Activated CD4-positive, alpha-beta T cell treated with anti-CD3 and anti-CD28 coated beads for 36 hours (primary cell): ENCODE data around the gene WDR82. TPM values are rescaled to one million over a fixed set of nuclear protein-coding genes. Genes with fewer than 3 reads are reported as not detected.

Source experiments
- ATAC-seq: fragments of 200-7000 bp; cut with Tn5 transposase; one replicate; pipeline ENCODE4 v1.10.0; 2021; ENCODE audit warnings: mild to moderate bottlenecking, moderate library complexity
- CTCF ChIA-PET: fragments of 350-600 bp; sonication (Branson Sonifier 250); formaldehyde crosslinking; loops from one replicate; lab custom pipeline; 2021; ENCODE audit warnings: antibody characterized with exemption; lab: Charles Lee
- POLR2A ChIA-PET: fragments of 350-600 bp; sonication (Branson Sonifier 250); formaldehyde crosslinking; loops from one replicate; lab custom pipeline; 2021; ENCODE audit warnings: antibody characterized with exemption, inconsistent platforms; lab: Charles Lee
- DNase-seq: peaks from one replicate; pipeline ENCODE4 v3.0.0-alpha.2; 2020
- H3K27ac Mint-ChIP-seq: one replicate; pipeline ENCODE4 v1.8.0; 2021; ENCODE audit warnings: mixed read lengths
- H3K27me3 Mint-ChIP-seq: one replicate; pipeline ENCODE4 v1.8.0; 2021; ENCODE audit warnings: mixed read lengths
- H3K36me3 Mint-ChIP-seq: one replicate; pipeline ENCODE4 v1.8.0; 2021; ENCODE audit warnings: low read depth, mixed read lengths
- H3K4me1 Mint-ChIP-seq: one replicate; pipeline ENCODE4 v1.8.0; 2021; ENCODE audit warnings: mixed read lengths
- H3K4me3 Mint-ChIP-seq: one replicate; pipeline ENCODE4 v1.8.0; 2021; ENCODE audit warnings: mild to moderate bottlenecking, moderate library complexity, mixed read lengths
- H3K9me3 Mint-ChIP-seq: one replicate; pipeline ENCODE4 v1.8.0; 2021; ENCODE audit warnings: low read depth, mixed read lengths
- intact Hi-C, 2 experiments: fragments of 100-400 bp; cut with DNase I in 1 of 2; cut with micrococcal nuclease in 1 of 2; formaldehyde crosslinking; loops; one replicate each; pipeline versions ENCODE4 v1.14.2 to v1.15.1; 2022 to 2024; cut with DNase I, micrococcal nuclease
- total RNA-seq, 2 experiments: library from RNA; stranded (reverse); gene quantifications; one replicate each; pipeline ENCODE4 v1.2.3, GENCODE V29; 2021

The WDR82 gene
- total RNA-seq, 2 experiments from 2014 or later: 95.2 to 113 TPM

- DNase-seq (peak; percentile 4), ATAC-seq (no peak)
- CTCF ChIA-PET: interaction anchor here (0.9 to 3.2 kb wide), 9 partner anchors 10 to 108 kb away, joined by 3 to 71 read pairs (median 7); no protein-coding TSS in a partner anchor
- H3K4me1 Mint-ChIP-seq: peaks cover 44% of the 10 kb centered on the region
- H3K36me3 Mint-ChIP-seq: peaks cover 25% of the 10 kb centered on the region
- H3K27ac Mint-ChIP-seq: no peak overlapping the region
- intact Hi-C loops: no loop called here
- H3K27me3 Mint-ChIP-seq: no peaks in the 10 kb centered on the region
- no peaks in the 10 kb centered on the region for H3K9me3 Mint-ChIP-seq
- H3K4me3 Mint-ChIP-seq: no peak overlapping the region
- POLR2A ChIA-PET: no interaction called here
Measured at GRCh38 chr3:52230461-52230860, 48.0 kb downstream of the WDR82 start.

GRCh38 chr3:52229656-52230055 is 48.8 kb downstream of the WDR82 start:
- Mint-ChIP-seq H3K27ac (no peak overlapping the region), H3K36me3 (peaks cover 25% of the 10 kb centered on the region), H3K4me1 (peaks cover 47% of the 10 kb centered on the region), H3K27me3 (no peaks in the 10 kb centered on the region), H3K9me3 (no peaks in the 10 kb centered on the region), H3K4me3 (no peak overlapping the region)
- DNase-seq (no peak), ATAC-seq (no peak)
- intact Hi-C loops: loop anchor here in 1 of 2 experiments (10.0 kb wide), 1 partner anchor 215 kb away; the partner anchor contains the start of gene SEMA3G
- ChIA-PET CTCF (interaction anchor here (1.0 to 2.3 kb wide), 2 partner anchors 9 to 156 kb away, joined by 3 to 15 read pairs; no protein-coding TSS in a partner anchor), POLR2A (no interaction called here)

GRCh38 chr3:52228751-52229291 is 49.6 kb downstream of the WDR82 start:
- Mint-ChIP-seq H3K4me1 (peaks cover 49% of the 10 kb centered on the region), H3K27ac (no peak overlapping the region), H3K36me3 (peaks cover 20% of the 10 kb centered on the region), H3K27me3 (no peaks in the 10 kb centered on the region), H3K9me3 (no peaks in the 10 kb centered on the region), H3K4me3 (no peak overlapping the region)
- DNase-seq (peak; percentile 4), ATAC-seq (no peak)
- intact Hi-C loops: loop anchor here in 1 of 2 experiments (10.0 kb wide), 1 partner anchor 216 kb away; the partner anchor contains the start of gene SEMA3G
- CTCF ChIA-PET: interaction anchor here (0.8 to 2.3 kb wide), 3 partner anchors 8 to 156 kb away, joined by 3 to 15 read pairs (median 3); no protein-coding TSS in a partner anchor
- POLR2A ChIA-PET: no interaction called here

GRCh38 chr3:52228266-52228665 is 50.2 kb downstream of the WDR82 start:
- POLR2A ChIA-PET: no interaction called here
- ATAC-seq: no peak
- H3K27ac Mint-ChIP-seq: no peak overlapping the region
- DNase-seq: peak; percentile 10
- peaks cover 49% of the 10 kb centered on the region for H3K4me1 Mint-ChIP-seq
- H3K36me3 Mint-ChIP-seq: peaks cover 17% of the 10 kb centered on the region
- CTCF ChIA-PET: interaction anchor here (0.8 to 2.3 kb wide), 2 partner anchors 8 to 111 kb away, joined by 3 to 15 read pairs; no protein-coding TSS in a partner anchor
- H3K4me3 Mint-ChIP-seq: no peak overlapping the region
- H3K27me3 Mint-ChIP-seq: no peaks in the 10 kb centered on the region
- no peaks in the 10 kb centered on the region for H3K9me3 Mint-ChIP-seq
- intact Hi-C loops: loop anchor here in 1 of 2 experiments (10.0 kb wide), 1 partner anchor 217 kb away; the partner anchor contains the start of gene SEMA3G

GRCh38 chr3:52227766-52228165 is 50.7 kb downstream of the WDR82 start:
- POLR2A ChIA-PET: no interaction called here
- intact Hi-C loops: loop anchor here in 1 of 2 experiments (10.0 kb wide), 1 partner anchor 217 kb away; the partner anchor contains the start of gene SEMA3G
- Mint-ChIP-seq H3K9me3 (no peaks in the 10 kb centered on the region), H3K36me3 (peaks cover 17% of the 10 kb centered on the region), H3K4me3 (no peak overlapping the region), H3K27me3 (no peaks in the 10 kb centered on the region), H3K4me1 (peaks cover 50% of the 10 kb centered on the region), H3K27ac (no peak overlapping the region)
- ATAC-seq (no peak), DNase-seq (peak; percentile 7)
- CTCF ChIA-PET: interaction anchor here (1.5 kb wide), 2 partner anchors 107 to 111 kb away, joined by 5 to 6 read pairs; no protein-coding TSS in a partner anchor

- ChIA-PET CTCF (interaction anchor here (1.5 kb wide), 2 partner anchors 108 to 112 kb away, joined by 5 to 6 read pairs; no protein-coding TSS in a partner anchor), POLR2A (interaction anchor here (0.7 kb wide), 1 partner anchor 138 kb away, joined by 3 read pairs; no protein-coding TSS in a partner anchor)
- Mint-ChIP-seq H3K4me1 (peaks cover 52% of the 10 kb centered on the region), H3K27ac (peak overlapping the region; percentile 85), H3K9me3 (no peaks in the 10 kb centered on the region), H3K36me3 (peaks cover 14% of the 10 kb centered on the region), H3K4me3 (no peak overlapping the region), H3K27me3 (no peaks in the 10 kb centered on the region)
- ATAC-seq: no peak
- intact Hi-C loops: loop anchor here in 1 of 2 experiments (10.0 kb wide), 1 partner anchor 218 kb away; the partner anchor contains the start of gene SEMA3G
- peak; percentile 34 for DNase-seq
Measured at GRCh38 chr3:52227117-52227516, 51.3 kb downstream of the WDR82 start.

GRCh38 chr3:52226229-52226817 is 52.1 kb downstream of the WDR82 start:
- Mint-ChIP-seq H3K4me1 (peaks cover 57% of the 10 kb centered on the region), H3K27me3 (no peaks in the 10 kb centered on the region), H3K9me3 (no peaks in the 10 kb centered on the region), H3K4me3 (peak overlapping the region; percentile 21), H3K36me3 (peaks cover 8% of the 10 kb centered on the region), H3K27ac (peak overlapping the region; percentile 85)
- CTCF ChIA-PET: interaction anchor here (0.6 to 11.1 kb wide), 8 partner anchors 8 to 222 kb away, joined by 3 to 191 read pairs (median 6); partner anchors contain the start of gene WDR82
- DNase-seq: peak; percentile 23
- peak; percentile 23 for ATAC-seq
- POLR2A ChIA-PET: interaction anchor here (0.7 kb wide), 1 partner anchor 138 kb away, joined by 3 read pairs; no protein-coding TSS in a partner anchor
- intact Hi-C loops: loop anchor here in 1 of 2 experiments (10.0 kb wide), 1 partner anchor 218 kb away; the partner anchor contains the start of gene SEMA3G

- ATAC-seq: peak; percentile 57
- H3K9me3 Mint-ChIP-seq: no peaks in the 10 kb centered on the region
- no peaks in the 10 kb centered on the region for H3K27me3 Mint-ChIP-seq
- CTCF ChIA-PET: interaction anchor here (0.5 to 11.1 kb wide), 9 partner anchors 9 to 222 kb away, joined by 3 to 191 read pairs (median 5); no protein-coding TSS in a partner anchor
- peak; percentile 63 for DNase-seq
- POLR2A ChIA-PET: no interaction called here
- intact Hi-C loops: loop anchor here in 1 of 2 experiments (10.0 kb wide), 1 partner anchor 219 kb away; the partner anchor contains the start of gene SEMA3G
- peaks cover 6% of the 10 kb centered on the region for H3K36me3 Mint-ChIP-seq
- H3K27ac Mint-ChIP-seq: peak within 1 kb of the TSS; percentile 85
- H3K4me3 Mint-ChIP-seq: peak within 1 kb of the TSS; percentile 21
- peaks cover 61% of the 10 kb centered on the region for H3K4me1 Mint-ChIP-seq
Measured at GRCh38 chr3:52225452-52226228, 52.8 kb downstream of the WDR82 start, which contains the start of gene TLR9. Gene TLR9 (minus strand): TSS chr3:52225645. CDS start chr3:52225529, 116 bp downstream.

GRCh38 chr3:52223449-52224408 is 54.7 kb downstream of the WDR82 start:
- intact Hi-C loops: loop anchor here (2.0 to 10.0 kb wide), 4 partner anchors 15 to 226 kb away; partner anchors contain the start of genes SEMA3G (in 2 of the 2), RPL29 (in 1 of the 2) and TWF2 (in 1 of the 2)
- H3K27me3 Mint-ChIP-seq: no peaks in the 10 kb centered on the region
- CTCF ChIA-PET: interaction anchor here (0.5 to 11.1 kb wide), 10 partner anchors 8 to 910 kb away, joined by 3 to 191 read pairs (median 7); no protein-coding TSS in a partner anchor
- no peaks in the 10 kb centered on the region for H3K9me3 Mint-ChIP-seq
- peak; percentile 5 for DNase-seq
- H3K4me3 Mint-ChIP-seq: no peak overlapping the region
- H3K36me3 Mint-ChIP-seq: no peaks in the 10 kb centered on the region
- H3K27ac Mint-ChIP-seq: peak overlapping the region; percentile 67
- peaks cover 72% of the 10 kb centered on the region for H3K4me1 Mint-ChIP-seq
- ATAC-seq: no peak
- POLR2A ChIA-PET: interaction anchor here (0.6 kb wide), 1 partner anchor 131 kb away, joined by 3 read pairs; no protein-coding TSS in a partner anchor
